ENCODE data around the gene HIC2.

DNA sequence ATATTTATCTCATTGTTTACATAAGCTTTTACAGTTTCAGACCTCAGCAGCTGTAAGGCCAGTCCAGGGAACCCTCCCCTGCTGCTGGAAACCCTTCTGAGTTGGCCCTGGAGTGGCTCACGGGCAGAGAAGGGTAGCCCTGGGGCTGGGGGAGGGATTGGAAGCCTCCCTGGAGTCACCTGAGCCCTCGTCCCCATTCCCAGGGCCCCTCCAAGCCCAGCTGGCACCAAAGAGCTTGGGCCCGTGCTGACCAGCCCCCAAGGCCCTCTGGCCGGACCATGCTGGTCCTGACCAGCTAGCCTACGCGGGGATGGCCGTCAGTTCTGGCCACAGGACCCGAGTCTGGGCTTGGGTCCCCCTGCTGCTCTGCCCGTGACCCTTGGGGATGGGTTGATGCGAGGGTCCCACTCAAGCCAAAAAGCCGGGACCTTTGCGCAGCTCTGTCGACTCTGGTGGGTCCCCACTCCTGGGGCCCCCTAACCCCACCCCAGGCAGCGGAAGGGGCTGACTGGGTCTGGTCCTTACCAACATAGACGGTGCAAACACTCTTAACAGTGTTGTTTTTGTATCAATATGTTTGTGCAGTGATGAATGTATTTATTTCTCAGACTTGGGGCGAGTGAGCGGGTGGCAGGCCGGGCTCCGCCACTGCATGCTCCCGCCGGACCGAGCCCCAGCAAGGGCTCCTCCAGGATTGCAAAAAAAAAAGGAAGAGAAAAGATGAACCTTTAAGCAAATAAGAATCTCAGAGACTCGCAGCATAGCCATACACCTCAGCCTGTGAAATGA, 32.6 kb downstream of the HIC2 start:
- TF ChIP-seq EZH2 (optimal IDR thresholded peaks at IDR 0.05; ENCODE audit: low read depth, low read length) (no peak), EZH2phosphoT487 (IDR thresholded peaks at IDR 0.05; ENCODE audit: low read length) (no peak)
- TF ChIP-seq, protein P1, sequence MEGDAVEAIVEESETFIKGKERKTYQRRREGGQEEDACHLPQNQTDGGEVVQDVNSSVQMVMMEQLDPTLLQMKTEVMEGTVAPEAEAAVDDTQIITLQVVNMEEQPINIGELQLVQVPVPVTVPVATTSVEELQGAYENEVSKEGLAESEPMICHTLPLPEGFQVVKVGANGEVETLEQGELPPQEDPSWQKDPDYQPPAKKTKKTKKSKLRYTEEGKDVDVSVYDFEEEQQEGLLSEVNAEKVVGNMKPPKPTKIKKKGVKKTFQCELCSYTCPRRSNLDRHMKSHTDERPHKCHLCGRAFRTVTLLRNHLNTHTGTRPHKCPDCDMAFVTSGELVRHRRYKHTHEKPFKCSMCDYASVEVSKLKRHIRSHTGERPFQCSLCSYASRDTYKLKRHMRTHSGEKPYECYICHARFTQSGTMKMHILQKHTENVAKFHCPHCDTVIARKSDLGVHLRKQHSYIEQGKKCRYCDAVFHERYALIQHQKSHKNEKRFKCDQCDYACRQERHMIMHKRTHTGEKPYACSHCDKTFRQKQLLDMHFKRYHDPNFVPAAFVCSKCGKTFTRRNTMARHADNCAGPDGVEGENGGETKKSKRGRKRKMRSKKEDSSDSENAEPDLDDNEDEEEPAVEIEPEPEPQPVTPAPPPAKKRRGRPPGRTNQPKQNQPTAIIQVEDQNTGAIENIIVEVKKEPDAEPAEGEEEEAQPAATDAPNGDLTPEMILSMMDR (IDR thresholded peaks at IDR 0.05; ENCODE audit: low read length): no peak

All from MM.1S (cell line).